GM10248 (cell line): ENCODE measurements around the gene SYNJ1.

ENCODE experiments used
- CTCF ChIA-PET: fragments of 300-600 bp; sonication (Branson Sonifier 250); formaldehyde crosslinking; extraction: SDS; loops from one replicate; lab custom pipeline; 2021; ENCODE audit warnings: antibody characterized with exemption; lab: Yijun Ruan, JAX
- POLR2A ChIA-PET: fragments of 350-650 bp; sonication (Branson Sonifier 250); formaldehyde crosslinking; extraction: SDS; loops from one replicate; lab custom pipeline; 2020; ENCODE audit warnings: antibody characterized with exemption; lab: Yijun Ruan, JAX
- DNase-seq: peaks from one replicate; pipeline ENCODE4 v3.0.0; 2012; ENCODE audit errors: extremely low spot score
- TF ChIP-seq, protein P1 (sequence below): IDR thresholded peaks from 2 replicates; pipeline ENCODE4 v1.5.1; 2012; ENCODE audit warnings: mild to moderate bottlenecking, low read depth; ENCODE audit errors: extremely low read depth, missing control alignments, control extremely low read depth

Gene SYNJ1

DNA sequence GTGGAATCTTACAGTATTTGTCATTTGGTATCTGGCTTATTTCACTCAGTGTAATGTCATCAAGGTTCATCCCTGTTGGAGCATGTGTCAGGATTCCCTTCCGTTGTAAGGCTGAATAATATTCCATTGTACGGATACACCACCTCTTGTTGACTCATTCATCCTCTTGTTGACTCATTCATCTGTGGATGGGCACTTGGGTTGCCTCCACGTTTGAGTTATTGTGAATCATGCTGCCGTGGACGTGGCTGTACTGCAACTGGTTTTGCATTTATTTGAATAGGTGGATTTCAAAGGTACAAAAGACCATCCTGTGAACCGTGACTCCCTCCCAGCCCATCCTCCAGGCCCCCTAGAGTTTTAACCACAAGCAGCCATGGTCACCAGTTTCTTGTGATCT, 130.6 kb downstream of the SYNJ1 start:
- TF ChIP-seq, protein P1, sequence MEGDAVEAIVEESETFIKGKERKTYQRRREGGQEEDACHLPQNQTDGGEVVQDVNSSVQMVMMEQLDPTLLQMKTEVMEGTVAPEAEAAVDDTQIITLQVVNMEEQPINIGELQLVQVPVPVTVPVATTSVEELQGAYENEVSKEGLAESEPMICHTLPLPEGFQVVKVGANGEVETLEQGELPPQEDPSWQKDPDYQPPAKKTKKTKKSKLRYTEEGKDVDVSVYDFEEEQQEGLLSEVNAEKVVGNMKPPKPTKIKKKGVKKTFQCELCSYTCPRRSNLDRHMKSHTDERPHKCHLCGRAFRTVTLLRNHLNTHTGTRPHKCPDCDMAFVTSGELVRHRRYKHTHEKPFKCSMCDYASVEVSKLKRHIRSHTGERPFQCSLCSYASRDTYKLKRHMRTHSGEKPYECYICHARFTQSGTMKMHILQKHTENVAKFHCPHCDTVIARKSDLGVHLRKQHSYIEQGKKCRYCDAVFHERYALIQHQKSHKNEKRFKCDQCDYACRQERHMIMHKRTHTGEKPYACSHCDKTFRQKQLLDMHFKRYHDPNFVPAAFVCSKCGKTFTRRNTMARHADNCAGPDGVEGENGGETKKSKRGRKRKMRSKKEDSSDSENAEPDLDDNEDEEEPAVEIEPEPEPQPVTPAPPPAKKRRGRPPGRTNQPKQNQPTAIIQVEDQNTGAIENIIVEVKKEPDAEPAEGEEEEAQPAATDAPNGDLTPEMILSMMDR, result no peak
- POLR2A ChIA-PET, result no interaction called here
- no peak for DNase-seq
- CTCF ChIA-PET, result no interaction called here

DNA sequence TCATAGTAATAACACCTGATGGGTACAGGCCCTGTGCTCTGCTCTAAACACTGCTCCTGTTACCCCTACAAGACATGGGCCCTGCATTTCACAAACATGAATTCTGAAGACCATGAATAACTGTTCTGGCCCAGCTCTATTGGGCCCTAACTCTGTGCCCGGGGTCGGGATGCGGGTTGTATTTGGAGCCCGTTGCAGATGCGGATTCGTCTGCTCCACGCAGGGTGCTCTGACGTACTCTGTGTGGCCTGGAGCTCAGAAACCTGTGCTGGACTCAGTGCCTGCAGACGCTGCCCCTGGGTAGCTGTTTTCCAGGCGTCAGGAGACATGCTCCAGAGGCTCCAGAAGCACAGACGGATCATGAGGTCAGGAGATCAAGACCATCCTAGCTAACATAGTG, 132.4 kb downstream of the SYNJ1 start:
- ChIA-PET POLR2A (no interaction called here), CTCF (interaction anchor here (1.2 to 2.2 kb wide), 3 partner anchors 26 to 194 kb away, joined by 3 to 6 read pairs (median 4); no protein-coding TSS in a partner anchor)
- TF ChIP-seq, protein P1, result no peak
- DNase-seq, result no peak

DNA sequence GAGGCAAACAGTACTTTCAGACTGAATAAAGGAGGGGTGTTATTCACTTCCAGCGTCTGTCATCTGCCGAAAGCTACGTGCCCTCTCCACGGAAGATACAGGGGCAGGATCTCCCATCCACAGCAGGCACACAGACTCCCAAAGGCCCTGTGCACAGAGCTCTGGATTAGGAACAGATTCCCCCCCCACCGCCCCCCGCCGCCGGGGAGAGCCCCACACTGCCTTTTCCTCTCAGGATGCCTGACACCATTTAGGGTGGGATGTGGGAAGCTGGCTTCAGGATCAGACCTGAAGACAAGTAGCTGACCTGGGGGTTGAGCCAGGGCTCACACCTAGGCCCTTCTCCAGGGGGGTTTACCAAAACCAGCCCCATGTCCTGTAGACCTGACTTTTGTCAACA, 134.1 kb downstream of the SYNJ1 start:
- DNase-seq, result no peak
- ChIA-PET POLR2A (interaction anchor here (0.6 kb wide), 1 partner anchor 84 kb away, joined by 3 read pairs; no protein-coding TSS in a partner anchor), CTCF (interaction anchor here (1.1 kb wide), 1 partner anchor 8 kb away, joined by 3 read pairs; no protein-coding TSS in a partner anchor)
- TF ChIP-seq, protein P1, result no peak

DNA sequence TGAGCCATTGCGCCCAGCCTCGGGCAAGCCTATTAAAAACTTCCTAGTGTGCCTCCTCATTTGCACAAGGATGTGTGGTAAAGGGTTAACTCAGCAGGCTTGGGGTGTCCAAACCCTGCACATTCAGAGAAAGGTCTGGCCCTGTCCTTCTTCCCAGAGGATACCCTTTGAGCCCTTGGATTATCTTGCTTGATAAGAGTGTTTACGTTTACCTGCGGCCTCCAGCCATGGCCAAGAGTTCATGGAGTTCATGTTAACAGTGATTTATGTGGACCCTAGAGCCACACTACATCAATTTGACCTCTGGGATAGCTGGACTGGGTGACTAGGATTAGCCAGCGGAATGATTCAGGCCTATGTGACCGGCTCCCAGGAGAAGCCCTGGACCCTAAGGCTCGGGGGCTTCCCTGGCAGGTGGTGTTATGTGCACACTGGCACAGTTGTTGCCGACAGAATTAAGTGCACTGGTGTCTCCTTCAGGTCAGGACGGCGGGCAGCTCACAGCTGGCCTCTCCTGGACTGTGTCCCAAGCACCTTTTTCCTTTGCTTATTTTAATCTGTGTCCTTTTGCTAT, 134.8 kb downstream of the SYNJ1 start:
- ChIA-PET POLR2A (interaction anchor here (0.6 kb wide), 1 partner anchor 84 kb away, joined by 3 read pairs; no protein-coding TSS in a partner anchor), CTCF (interaction anchor here (1.1 to 4.4 kb wide), 3 partner anchors 8 to 21 kb away, joined by 3 to 21 read pairs (median 3); no protein-coding TSS in a partner anchor)
- no peak for DNase-seq
- TF ChIP-seq, protein P1, result no peak

DNA sequence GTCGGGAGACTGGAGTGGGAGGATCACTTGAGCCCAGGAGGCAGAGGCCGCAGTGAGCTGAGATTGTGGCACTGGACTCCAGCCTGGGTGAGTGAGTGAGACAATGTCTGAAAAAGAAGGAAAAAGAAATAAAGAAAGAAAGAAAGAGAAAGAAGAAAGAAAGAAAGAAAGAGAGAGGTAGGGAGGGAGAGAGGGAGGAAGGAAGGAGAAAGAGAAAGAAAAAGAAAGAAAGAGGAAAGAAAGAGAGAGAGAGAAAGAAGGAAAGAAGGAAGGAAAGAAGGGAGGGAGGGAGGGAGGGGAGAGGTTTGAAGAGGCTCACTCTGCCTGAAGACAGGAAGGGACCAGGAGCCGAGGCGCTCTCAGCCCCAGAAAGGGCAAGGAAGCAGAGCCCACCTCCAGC, 137.7 kb downstream of the SYNJ1 start:
- no peak for DNase-seq
- ChIA-PET CTCF (interaction anchor here (4.4 kb wide), 1 partner anchor 11 kb away, joined by 21 read pairs; no protein-coding TSS in a partner anchor), POLR2A (no interaction called here)
- TF ChIP-seq, protein P1, result no peak

DNA sequence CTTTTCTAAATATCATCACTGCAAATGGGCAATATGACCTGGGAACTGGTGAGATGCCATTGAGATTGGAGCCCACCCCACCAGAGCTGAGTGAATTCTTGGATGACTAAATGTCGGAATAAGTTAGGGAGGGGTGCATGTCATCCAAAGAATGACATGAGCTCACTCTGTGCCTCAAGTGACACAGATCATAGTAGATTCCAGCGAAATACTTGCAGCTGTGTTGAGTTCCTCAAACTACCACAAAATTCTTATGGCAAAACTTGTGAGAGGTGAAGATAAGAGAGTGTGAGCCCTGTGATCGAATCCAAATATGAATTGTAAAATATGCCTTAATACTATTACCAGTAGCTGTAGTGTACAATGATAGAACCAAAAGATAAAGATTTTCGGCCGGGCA, 140.2 kb downstream of the SYNJ1 start:
- DNase-seq, result no peak
- CTCF ChIA-PET, result interaction anchor here (1.1 to 1.9 kb wide), 2 partner anchors 13 to 19 kb away, joined by 6 to 9 read pairs; no protein-coding TSS in a partner anchor
- POLR2A ChIA-PET, result no interaction called here
- TF ChIP-seq, protein P1, result no peak
